Measurements from ENCODE around the gene NAALADL2.
"Not testable (repeated sequence)": the region's sequence is repeated elsewhere in the genome, so short reads cannot be mapped to it uniquely, and the experiment has no call there.

NAALADL2 gene

DNA sequence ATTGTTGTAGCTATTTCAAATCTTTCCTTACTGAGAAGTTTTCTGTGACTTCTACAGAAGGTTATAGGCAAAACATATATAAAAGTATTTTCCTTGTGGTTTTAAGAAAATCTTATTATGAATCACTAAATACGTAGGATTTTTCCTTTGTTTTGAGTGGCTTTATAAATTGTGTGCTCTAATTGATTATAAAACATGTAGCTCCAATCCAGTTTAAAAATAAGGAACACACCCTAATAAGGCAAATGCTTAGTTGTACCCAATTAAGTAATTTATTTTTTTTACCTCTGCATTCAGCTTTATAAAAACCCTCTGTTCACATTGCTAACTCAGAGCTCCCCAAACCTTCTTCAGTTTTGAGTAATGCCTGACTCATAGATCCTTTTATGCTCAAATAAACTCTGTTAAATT lies 408.0 kb downstream of the NAALADL2 start:
- DNase-seq (ENCODE audit: low spot score), result peak; percentile 18

GRCh38 chr3:175267561-175267960 lies 408.4 kb downstream of the NAALADL2 start:
- no peak for DNase-seq (ENCODE audit: low spot score)

GRCh38 chr3:175269394-175269793 lies 410.3 kb downstream of the NAALADL2 start:
- DNase-seq (ENCODE audit: low spot score), result no peak

GRCh38 chr3:175270198-175270837 lies 411.2 kb downstream of the NAALADL2 start:
- no peak for DNase-seq (ENCODE audit: low spot score)

GRCh38 chr3:175270866-175271265 lies 411.7 kb downstream of the NAALADL2 start:
- no peak for DNase-seq (ENCODE audit: low spot score)

DNA sequence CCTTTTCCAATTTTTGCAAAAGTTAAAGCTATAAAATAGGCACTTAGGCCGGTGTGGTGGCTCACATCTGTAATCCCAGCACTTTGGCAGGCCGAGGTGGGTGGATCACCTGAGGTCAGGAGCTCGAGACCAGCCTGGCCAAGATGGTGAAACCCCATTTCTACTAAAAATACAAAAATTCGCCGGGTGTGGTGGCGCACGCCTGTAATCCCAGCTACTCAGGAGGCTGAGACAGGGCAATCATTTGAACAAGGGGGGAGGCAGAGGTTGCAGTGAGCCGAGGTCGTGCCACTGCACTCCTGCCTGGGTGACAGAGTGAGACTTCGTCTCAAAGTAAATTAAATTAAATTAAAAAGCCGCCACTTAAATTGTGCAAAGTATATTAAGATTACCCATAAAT lies 412.3 kb downstream of the NAALADL2 start:
- DNase-seq (ENCODE audit: low spot score), result not testable (repeated sequence)

DNA sequence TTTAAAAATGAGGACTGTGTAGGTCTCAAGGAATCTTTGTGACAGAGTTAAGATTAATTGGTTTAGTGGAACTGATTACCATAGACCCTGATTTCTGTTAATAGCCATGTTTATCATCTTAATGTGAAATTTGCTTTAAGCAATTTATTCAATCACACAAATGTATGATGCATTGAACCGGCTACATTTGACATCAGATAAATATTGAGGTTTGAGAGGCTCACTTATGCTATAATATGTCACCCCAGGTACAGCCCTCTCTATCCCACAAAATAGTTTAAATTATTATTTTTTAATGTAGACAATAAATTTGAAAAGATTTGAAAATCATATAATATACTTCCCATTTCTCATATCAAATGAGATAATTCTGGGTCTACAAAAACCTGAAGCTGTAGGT lies 413.3 kb downstream of the NAALADL2 start:
- DNase-seq (ENCODE audit: low spot score), result no peak

- DNase-seq (ENCODE audit: low spot score), result no peak
Observed at GRCh38 chr3:175273573-175273972, 414.4 kb downstream of the NAALADL2 start.

GRCh38 chr3:175274056-175274455 lies 414.9 kb downstream of the NAALADL2 start:
- no peak for DNase-seq (ENCODE audit: low spot score)

- DNase-seq (ENCODE audit: low spot score), result no peak
Observed at GRCh38 chr3:175274474-175275218, 415.5 kb downstream of the NAALADL2 start.

DNA sequence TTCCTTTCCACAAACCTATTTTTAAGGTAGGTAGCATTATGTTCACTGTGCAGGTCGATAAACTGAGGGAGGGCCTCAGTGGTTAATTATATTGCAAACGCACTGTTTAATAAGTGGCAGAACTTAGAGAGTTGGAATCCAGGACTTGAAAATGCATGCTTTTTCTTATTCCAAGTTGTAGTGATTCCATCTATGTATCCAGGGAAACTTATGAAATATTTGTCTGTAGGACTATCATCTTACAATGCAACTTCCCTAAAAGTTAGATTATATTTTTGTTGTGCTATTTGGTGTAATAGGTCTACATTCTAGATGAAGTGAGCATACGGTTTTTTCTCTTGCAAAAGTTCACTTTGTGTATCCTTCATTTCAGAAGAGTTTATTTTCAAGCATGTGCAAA lies 419.5 kb downstream of the NAALADL2 start:
- DNase-seq (ENCODE audit: low spot score), result no peak

DNA sequence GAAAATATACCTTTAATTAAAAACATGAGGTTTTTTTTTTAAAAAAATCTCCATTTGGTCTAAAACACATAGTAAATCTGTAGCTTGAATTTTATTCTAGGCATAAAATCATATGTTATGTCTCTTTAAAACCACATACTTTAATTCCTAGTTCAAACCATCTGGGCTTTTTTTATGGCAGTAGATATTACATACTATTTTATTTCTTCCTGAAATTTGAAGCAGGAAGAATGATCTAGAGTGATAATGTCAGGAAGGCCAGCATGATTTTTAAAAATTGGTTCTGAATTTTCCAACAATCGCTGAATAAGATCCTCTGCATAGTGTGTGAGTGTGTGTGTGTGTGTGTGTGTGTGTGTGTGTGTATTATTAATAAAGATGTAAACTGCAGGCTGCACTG lies 420.3 kb downstream of the NAALADL2 start:
- DNase-seq (ENCODE audit: low spot score), result no peak

- no peak for DNase-seq (ENCODE audit: low spot score)
Observed at GRCh38 chr3:175279911-175280310, 420.8 kb downstream of the NAALADL2 start.

GRCh38 chr3:175287361-175287963 lies 428.3 kb downstream of the NAALADL2 start:
- no peak for DNase-seq (ENCODE audit: low spot score)

DNA sequence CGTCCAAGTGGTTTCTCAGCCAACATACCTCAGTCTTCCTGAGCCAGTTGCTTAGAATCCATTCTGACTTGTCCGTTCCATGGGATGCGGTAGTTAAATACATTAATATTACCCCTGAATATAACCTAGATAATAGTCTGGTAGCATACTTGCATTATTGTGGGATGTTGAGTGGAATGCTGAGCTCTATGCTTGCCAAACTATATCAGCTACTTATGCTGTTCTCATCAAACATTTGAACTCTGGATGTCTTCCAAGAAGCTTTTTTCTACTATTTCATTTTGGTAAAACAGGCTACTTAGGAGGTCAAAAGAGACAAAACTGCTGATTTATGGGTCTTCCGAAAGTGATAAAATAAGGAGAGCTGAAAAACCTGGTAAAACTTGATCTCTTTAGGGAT lies 429.5 kb downstream of the NAALADL2 start:
- no peak for DNase-seq (ENCODE audit: low spot score)

DNA sequence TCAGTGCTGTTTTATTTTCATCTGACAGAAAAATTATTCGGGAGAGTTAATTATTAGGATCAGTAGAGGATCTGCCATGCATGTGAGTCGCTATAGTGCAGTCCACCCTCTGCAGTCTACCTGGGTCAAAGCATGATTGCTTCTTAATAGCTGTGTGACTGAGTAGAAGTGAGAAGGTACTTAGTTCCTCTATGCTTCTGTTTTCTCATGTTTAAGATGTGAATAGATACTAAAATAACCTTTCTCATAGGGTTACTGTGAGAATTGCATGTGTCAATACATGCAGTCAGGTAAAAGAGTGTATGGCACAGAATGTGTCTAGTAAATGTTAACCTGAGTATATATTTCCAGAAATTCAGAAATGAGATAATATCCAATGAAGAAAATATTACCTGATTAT lies 435.7 kb downstream of the NAALADL2 start:
- DNase-seq (ENCODE audit: low spot score), result no peak

DNA sequence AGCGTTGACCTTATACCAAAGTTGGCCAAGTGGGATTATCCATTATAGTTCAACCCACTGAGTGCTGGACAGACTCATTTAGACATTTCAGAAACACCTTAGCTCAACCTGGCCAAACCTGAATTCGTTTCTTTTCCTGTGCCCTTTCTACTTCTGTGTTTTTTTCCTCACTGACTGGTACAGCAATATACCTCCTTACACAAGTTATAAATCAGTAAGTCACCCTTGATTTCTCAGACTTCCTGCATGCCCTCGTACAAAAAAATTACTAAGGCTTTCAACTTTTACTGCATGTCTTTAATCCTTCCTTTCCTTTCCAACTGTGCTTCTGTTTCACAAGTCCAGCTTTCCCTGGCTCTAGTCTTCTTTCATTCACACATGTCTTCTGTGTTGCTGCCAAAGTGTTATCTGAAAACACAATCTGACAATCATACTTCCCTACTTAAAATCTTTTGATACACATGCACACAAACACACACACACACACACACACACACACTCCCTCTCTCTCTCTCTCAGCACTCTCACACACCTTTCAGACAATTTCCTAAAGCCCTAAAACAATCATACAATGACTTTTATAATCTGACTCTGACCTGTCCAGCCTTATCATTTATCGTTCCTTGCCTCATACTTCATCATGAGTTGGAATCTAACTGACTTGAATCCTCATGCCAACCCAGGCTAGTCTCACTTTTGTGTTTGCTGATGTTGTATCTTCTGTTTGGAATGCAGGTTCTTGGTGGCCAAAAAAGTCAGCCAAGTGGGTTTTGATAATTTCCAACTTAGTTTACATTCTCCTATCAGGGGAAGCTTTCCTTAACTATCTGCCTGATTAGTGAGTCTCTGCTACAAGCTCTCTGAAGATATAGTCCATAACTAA lies 436.4 kb downstream of the NAALADL2 start:
- DNase-seq (ENCODE audit: low spot score), result no peak

- no peak for DNase-seq (ENCODE audit: low spot score)
Observed at GRCh38 chr3:175297216-175297615, 438.1 kb downstream of the NAALADL2 start.

DNA sequence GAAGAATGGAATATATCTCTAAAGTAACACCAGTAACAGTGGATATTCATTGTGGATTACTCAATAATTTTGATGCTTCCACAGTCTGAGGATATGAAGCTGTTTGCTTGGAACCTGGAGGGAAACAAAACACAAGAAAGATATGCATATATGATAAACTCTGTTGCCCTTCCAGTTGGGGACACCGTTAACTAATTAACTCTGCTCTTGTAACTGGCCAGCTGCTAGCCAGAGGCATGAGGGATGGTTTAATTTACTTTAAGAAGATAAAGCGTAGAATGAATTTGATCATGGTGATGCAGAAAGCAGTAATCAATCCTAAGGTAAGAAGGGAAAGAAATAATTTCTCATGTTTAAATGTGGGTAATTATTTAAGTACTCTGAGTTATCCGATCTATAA lies 442.6 kb downstream of the NAALADL2 start:
- DNase-seq (ENCODE audit: low spot score), result no peak

- no peak for DNase-seq (ENCODE audit: low spot score)
Observed at GRCh38 chr3:175304404-175304803, 445.3 kb downstream of the NAALADL2 start.

- no peak for DNase-seq (ENCODE audit: low spot score)
Observed at GRCh38 chr3:175307642-175308041, 448.5 kb downstream of the NAALADL2 start.

GRCh38 chr3:175308097-175308496 lies 449.0 kb downstream of the NAALADL2 start:
- DNase-seq (ENCODE audit: low spot score), result no peak
